IMR-90 (cell line): ENCODE measurements around the gene CDKN1C. TPM values are rescaled to one million over a fixed set of nuclear protein-coding genes. Genes with fewer than 3 reads are reported as not detected.

ENCODE experiments used
- ATAC-seq: fragments of 200-7000 bp; cut with Tn5 transposase; 2 replicates; pipeline ENCODE4 v1.9.1; 2020; ENCODE audit warnings: low read depth, mild to moderate bottlenecking, moderate library complexity
- BruUV-seq: library from RNA; stranded (reverse); fragments of 400-500 nt; replicated peaks from 2 replicates; lab custom pipeline; 2021; lab: Mats Ljungman, UMichigan
- CTCF ChIA-PET: fragments of 300-600 bp; formaldehyde crosslinking; extraction: SDS; loops from one replicate; lab custom pipeline; 2021; ENCODE audit warnings: antibody characterized with exemption; lab: Yijun Ruan, JAX
- POLR2A ChIA-PET: fragments of 300-600 bp; sonication (Branson Sonifier 250); formaldehyde crosslinking; loops from one replicate; lab custom pipeline; 2022; ENCODE audit warnings: antibody characterized with exemption; ENCODE audit not compliant: unreplicated experiment; lab: Charles Lee
- DNase-seq: peaks from one replicate; pipeline ENCODE4 v3.0.0; 2013
- H2AFZ ChIP-seq: replicated peaks from 2 replicates; pipeline ENCODE3; 2013; ENCODE audit warnings: low read length, mild to moderate bottlenecking; ENCODE audit not compliant: poor library complexity
- H2AK5ac ChIP-seq: 2 replicates; pipeline ENCODE4 v1.6.1; 2013; ENCODE audit warnings: low read depth, low read length, inconsistent platforms
- H2AK9ac ChIP-seq: replicated peaks from 2 replicates; pipeline ENCODE3; 2013; ENCODE audit warnings: mild to moderate bottlenecking, low read depth, low read length, moderate library complexity; ENCODE audit not compliant: poor library complexity
- H2BK120ac ChIP-seq: 2 replicates; pipeline ENCODE4 v1.6.1; 2013; ENCODE audit warnings: low read depth, low read length, inconsistent platforms
- H2BK15ac ChIP-seq: 3 replicates; pipeline ENCODE4 v1.6.1; 2013; ENCODE audit warnings: low read depth, low read length, inconsistent platforms
- H2BK20ac ChIP-seq: 2 replicates; pipeline ENCODE4 v1.6.1; 2013; ENCODE audit warnings: low read depth, mild to moderate bottlenecking, inconsistent platforms, low read length, moderate library complexity
- H2BK5ac ChIP-seq: 2 replicates; pipeline ENCODE4 v1.6.1; 2013; ENCODE audit warnings: mild to moderate bottlenecking, low read depth, low read length, inconsistent platforms; ENCODE audit not compliant: poor library complexity, severe bottlenecking
- H3K14ac ChIP-seq: replicated peaks from 2 replicates; pipeline ENCODE4 v1.6.1; 2013; ENCODE audit warnings: low read depth, low read length, inconsistent platforms
- H3K18ac ChIP-seq: 2 replicates; pipeline ENCODE4 v1.6.1; 2013; ENCODE audit warnings: low read depth, low read length, control low read depth
- H3K23ac ChIP-seq: 2 replicates; pipeline ENCODE4 v1.6.1; 2013; ENCODE audit warnings: low read depth, low read length, inconsistent platforms
- H3K27ac ChIP-seq: 2 replicates; pipeline ENCODE4 v1.5.1; 2013; ENCODE audit warnings: mild to moderate bottlenecking, control low read depth, low read length; ENCODE audit not compliant: insufficient read depth
- H3K27me3 ChIP-seq: 2 replicates; pipeline ENCODE4 v1.6.1; 2013; ENCODE audit warnings: low read length; ENCODE audit not compliant: control insufficient read depth, insufficient read depth
- H3K36me3 ChIP-seq: 2 replicates; pipeline ENCODE4 v1.6.1; 2013; ENCODE audit warnings: low read length, mixed read lengths; ENCODE audit not compliant: control insufficient read depth, insufficient read depth
- H3K4ac ChIP-seq: 2 replicates; pipeline ENCODE4 v1.6.1; 2013; ENCODE audit warnings: low read depth, low read length, inconsistent platforms
- H3K4me1 ChIP-seq: 2 replicates; pipeline ENCODE4 v1.6.1; 2013; ENCODE audit warnings: low read length, mixed read lengths; ENCODE audit not compliant: control insufficient read depth, insufficient read depth
- H3K4me2 ChIP-seq: 2 replicates; pipeline ENCODE4 v1.6.1; 2013; ENCODE audit warnings: low read depth, mild to moderate bottlenecking, control low read depth, low read length, moderate library complexity
- H3K4me3 ChIP-seq: 2 replicates; pipeline ENCODE4 v1.5.1; 2013; ENCODE audit warnings: low read depth, mild to moderate bottlenecking, control low read depth, low read length, moderate library complexity; ENCODE audit not compliant: insufficient read depth
- H3K56ac ChIP-seq: 2 replicates; pipeline ENCODE4 v1.6.1; 2013; ENCODE audit warnings: low read length, inconsistent platforms; ENCODE audit not compliant: insufficient read depth; ENCODE audit errors: extremely low read depth
- H3K79me1 ChIP-seq, 2 experiments: 2 replicates each; pipeline ENCODE4 v1.6.1; 2013; ENCODE audit warnings: low read length in 2 of 2, inconsistent platforms in 1 of 2, low read depth in 1 of 2
- H3K9ac ChIP-seq: 2 replicates; pipeline ENCODE4 v1.6.1; 2013; ENCODE audit warnings: low read depth, low read length, control low read depth
- H3K9me1 ChIP-seq: 2 replicates; pipeline ENCODE4 v1.6.1; 2013; ENCODE audit warnings: low read length, inconsistent platforms; ENCODE audit not compliant: insufficient read depth
- H3K9me3 ChIP-seq: 2 replicates; pipeline ENCODE4 v1.6.1; 2013; ENCODE audit warnings: low read length; ENCODE audit not compliant: control insufficient read depth, insufficient read depth
- H4K20me1 ChIP-seq: 2 replicates; pipeline ENCODE4 v1.6.1; 2013; ENCODE audit warnings: low read length, inconsistent platforms; ENCODE audit not compliant: insufficient read depth
- H4K5ac ChIP-seq: 2 replicates; pipeline ENCODE4 v1.6.1; 2013; ENCODE audit warnings: mild to moderate bottlenecking, low read depth, low read length, control low read depth
- H4K8ac ChIP-seq, 2 experiments: 2 replicates each; pipeline ENCODE4 v1.6.1; 2013; ENCODE audit warnings: low read depth in 2 of 2, low read length in 2 of 2, control low read depth in 1 of 2, inconsistent platforms in 1 of 2
- H4K91ac ChIP-seq: 2 replicates; pipeline ENCODE4 v1.6.1; 2013; ENCODE audit warnings: low read depth, low read length, inconsistent platforms; ENCODE audit not compliant: insufficient read depth
- BHLHE40 ChIP-seq: fragments of 150-350 bp; IDR thresholded peaks from 2 replicates; pipeline ENCODE4 v1.6.1; 2016; ENCODE audit warnings: mild to moderate bottlenecking, low read depth, low read length
- CEBPB ChIP-seq: IDR thresholded peaks from 2 replicates; pipeline ENCODE4 v1.6.1; 2012; ENCODE audit warnings: low read depth, low read length, improper control_type of control experiment
- CHD1 ChIP-seq: IDR thresholded peaks from 2 replicates; pipeline ENCODE4 v1.6.1; 2012; ENCODE audit warnings: low read depth, low read length, improper control_type of control experiment
- CTCF ChIP-seq: conservative IDR thresholded peaks from 2 replicates; pipeline ENCODE4 v1.5.1; 2012; ENCODE audit warnings: mild to moderate bottlenecking, low read depth, low read length, improper control_type of control experiment
- ELK1 ChIP-seq: fragments of 150-350 bp; IDR thresholded peaks from 2 replicates; pipeline ENCODE4 v1.6.1; 2016; ENCODE audit warnings: low read depth, mild to moderate bottlenecking, low read length, moderate library complexity, borderline replicate concordance
- FOS ChIP-seq: fragments of 150-350 bp; IDR thresholded peaks from 2 replicates; pipeline ENCODE4 v1.6.1; 2016; ENCODE audit warnings: low read depth, low read length
- MAFK ChIP-seq: IDR thresholded peaks from 2 replicates; pipeline ENCODE4 v1.6.1; 2012; ENCODE audit warnings: low read depth, low read length, improper control_type of control experiment
- MAZ ChIP-seq: IDR thresholded peaks from 2 replicates; pipeline ENCODE4 v1.6.1; 2012; ENCODE audit warnings: low read depth, mild to moderate bottlenecking, low read length, improper control_type of control experiment, moderate library complexity, borderline replicate concordance
- MXI1 ChIP-seq: IDR thresholded peaks from 2 replicates; pipeline ENCODE4 v1.6.1; 2012; ENCODE audit warnings: low read depth, mild to moderate bottlenecking, low read length, moderate library complexity, borderline replicate concordance
- NFE2L2 ChIP-seq: fragments of 150-350 bp; IDR thresholded peaks from 2 replicates; pipeline ENCODE4 v1.6.1; 2016; ENCODE audit warnings: low read depth, mild to moderate bottlenecking, low read length
- POLR2A ChIP-seq: IDR thresholded peaks from 2 replicates; pipeline ENCODE4 v1.6.1; 2012; ENCODE audit warnings: mild to moderate bottlenecking, low read depth, low read length
- RAD21 ChIP-seq: IDR thresholded peaks from 2 replicates; pipeline ENCODE4 v1.6.1; 2012; ENCODE audit warnings: low read length, improper control_type of control experiment
- RCOR1 ChIP-seq: IDR thresholded peaks from 2 replicates; pipeline ENCODE4 v1.6.1; 2012; ENCODE audit warnings: mild to moderate bottlenecking, low read length, improper control_type of control experiment; ENCODE audit not compliant: insufficient replicate concordance
- RFX5 ChIP-seq: IDR thresholded peaks from 2 replicates; pipeline ENCODE4 v1.8.0; 2012; ENCODE audit warnings: low read depth, mild to moderate bottlenecking, low read length, moderate library complexity
- SMC3 ChIP-seq: fragments of 150-350 bp; IDR thresholded peaks from 2 replicates; pipeline ENCODE4 v1.6.1; 2016; ENCODE audit warnings: low read depth, mild to moderate bottlenecking, antibody characterized with exemption, low read length, moderate library complexity
- USF2 ChIP-seq: fragments of 150-350 bp; IDR thresholded peaks from 2 replicates; pipeline ENCODE4 v1.6.1; 2017; ENCODE audit warnings: mild to moderate bottlenecking, antibody characterized with exemption, low read length, low read depth
- WGBS, 2 experiments: methylation state at CpG; one replicate each; pipeline versions ENCODE4 v1.1.5 to v1.1.7; 2013; ENCODE audit warnings: missing lambda C conversion rate in 2 of 2; ENCODE audit not compliant: insufficient read length in 1 of 2; ENCODE audit errors: extremely low coverage in 2 of 2; 5-methylcytosine and 5-hydroxymethylcytosine counted together
- dilution Hi-C: fragments of 300-500 bp; cut with HindIII; formaldehyde crosslinking; loops from one replicate; pipeline ENCODE4 v1.14.3; 2018; ENCODE audit warnings: low sequenced_read_pairs; ENCODE audit not compliant: unreplicated experiment
- in situ Hi-C: fragments of 300-500 bp; cut with MboI; formaldehyde crosslinking; loops from 3 replicates; pipeline ENCODE4 v1.14.3; 2019; ENCODE audit warnings: low sequenced_read_pairs, inconsistent platforms, mixed read lengths
- intact Hi-C: fragments of 100-400 bp; cut with micrococcal nuclease; formaldehyde crosslinking; loops from 2 replicates; pipeline ENCODE4 v1.10.0; 2022
- polyA plus RNA-seq, 3 experiments: library from polyadenylated mRNA; depleted of rRNA; stranded (reverse); fragments of >200 nt; gene quantifications; 2 replicates each; pipeline ENCODE4 v1.2.3, GENCODE V29; 2012; ENCODE audit warnings: low replicate concordance in 1 of 3
- total RNA-seq: library from RNA; depleted of rRNA; stranded (reverse); fragments of >200 nt; gene quantifications from 2 replicates; pipeline ENCODE4 v1.2.3, GENCODE V29; 2012

CDKN1C gene
- total and polyA plus RNA-seq, 2 of the 4 experiments (the other 2 are of a cell fraction): 1.6 to 3.0 TPM

GRCh38 chr11:2848497-2848896 is 37.1 kb downstream of the CDKN1C start:
- Histone ChIP-seq H3K79me1 (no peaks in the 10 kb centered on the region), H2AFZ (no peak overlapping the region), H4K20me1 (no peaks in the 10 kb centered on the region; the same call in 1 of the 2 replicates), H2BK5ac (no peak overlapping the region), H2AK5ac (no peak overlapping the region), H3K9me3 (no peaks in the 10 kb centered on the region), H3K23ac (no peak overlapping the region), H3K18ac (no peak overlapping the region), H3K9me1 (no peaks in the 10 kb centered on the region), H3K4me1 (no peaks in the 10 kb centered on the region), H3K27ac (no peak overlapping the region), H3K36me3 (no peaks in the 10 kb centered on the region), H3K56ac (no peak overlapping the region), H3K27me3 (peaks cover 13% of the 10 kb centered on the region; the same call in 1 of the 2 replicates), H2AK9ac (no peak overlapping the region), H3K4ac (no peak overlapping the region), H4K8ac (no peak overlapping the region), H2BK20ac (no peak overlapping the region), H3K14ac (no peak overlapping the region), H4K91ac (no peak overlapping the region), H2BK120ac (no peak overlapping the region), H2BK15ac (no peak overlapping the region), H4K5ac (no peak overlapping the region), H3K4me2 (no peak overlapping the region), H3K9ac (no peak overlapping the region), H3K4me3 (no peak overlapping the region)
- no TSS peak for BruUV-seq
- DNase-seq (no peak), ATAC-seq (no peak)
- dilution Hi-C loops: no loop called here
- in situ Hi-C loops: no loop called here
- TF ChIP-seq RFX5 (no peak), NFE2L2 (no peak), CTCF (no peak), USF2 (no peak), BHLHE40 (no peak), RAD21 (no peak), CEBPB (no peak), RCOR1 (no peak), ELK1 (no peak), POLR2A (no peak), CHD1 (no peak), SMC3 (no peak), MAFK (no peak), FOS (no peak), MXI1 (no peak), MAZ (no peak)
- WGBS, 2 experiments: 80% methylated on average over 1 of the region's 9 CpGs; no CpG with 5 or more reads in 1 of the 2 experiments
- ChIA-PET CTCF (no interaction called here), POLR2A (no interaction called here)
- intact Hi-C loops: no loop called here
